GM12864 (cell line): ENCODE data around the gene TOM1L1.
A peak's percentile ranks its signal among the peaks of the same experiment; 100 is the strongest.

ENCODE experiments used
- DNase-seq: peaks from one replicate; pipeline ENCODE4 v3.0.0-alpha.2; 2011; ENCODE audit warnings: low read depth
- H3K4me3 ChIP-seq: 2 replicates; pipeline ENCODE4 v1.5.1; 2011; ENCODE audit warnings: mild to moderate bottlenecking, low read depth, low read length, control low read depth
- TF ChIP-seq, protein P1 (sequence below): IDR thresholded peaks from 2 replicates; pipeline ENCODE4 v1.5.1; 2011; ENCODE audit warnings: low read depth, mild to moderate bottlenecking, moderate library complexity, low read length, control low read depth, inconsistent platforms; ENCODE audit errors: missing control alignments

TOM1L1 gene

DNA sequence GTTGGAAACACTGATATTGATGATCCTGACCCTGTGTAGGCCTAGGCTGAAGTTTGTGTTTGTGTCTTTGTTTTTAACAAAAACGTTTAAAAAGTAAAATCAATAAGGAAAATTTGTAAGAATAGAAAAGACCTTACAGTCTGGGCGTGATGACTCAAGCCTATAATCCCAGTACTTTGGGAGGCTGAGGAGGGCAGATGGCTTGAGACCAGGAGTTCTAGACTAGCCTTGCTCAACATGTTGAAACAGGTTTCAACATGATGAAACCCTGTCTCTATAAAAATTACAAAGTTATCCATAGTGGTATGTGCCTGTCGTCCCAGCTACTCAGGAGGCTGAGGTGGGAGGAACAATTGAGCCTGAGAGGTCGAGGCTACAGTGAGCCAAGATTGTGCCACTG is 18.3 kb upstream of the TOM1L1 start:
- no peak overlapping the region for H3K4me3 ChIP-seq
- no peak for DNase-seq
- TF ChIP-seq, protein P1, sequence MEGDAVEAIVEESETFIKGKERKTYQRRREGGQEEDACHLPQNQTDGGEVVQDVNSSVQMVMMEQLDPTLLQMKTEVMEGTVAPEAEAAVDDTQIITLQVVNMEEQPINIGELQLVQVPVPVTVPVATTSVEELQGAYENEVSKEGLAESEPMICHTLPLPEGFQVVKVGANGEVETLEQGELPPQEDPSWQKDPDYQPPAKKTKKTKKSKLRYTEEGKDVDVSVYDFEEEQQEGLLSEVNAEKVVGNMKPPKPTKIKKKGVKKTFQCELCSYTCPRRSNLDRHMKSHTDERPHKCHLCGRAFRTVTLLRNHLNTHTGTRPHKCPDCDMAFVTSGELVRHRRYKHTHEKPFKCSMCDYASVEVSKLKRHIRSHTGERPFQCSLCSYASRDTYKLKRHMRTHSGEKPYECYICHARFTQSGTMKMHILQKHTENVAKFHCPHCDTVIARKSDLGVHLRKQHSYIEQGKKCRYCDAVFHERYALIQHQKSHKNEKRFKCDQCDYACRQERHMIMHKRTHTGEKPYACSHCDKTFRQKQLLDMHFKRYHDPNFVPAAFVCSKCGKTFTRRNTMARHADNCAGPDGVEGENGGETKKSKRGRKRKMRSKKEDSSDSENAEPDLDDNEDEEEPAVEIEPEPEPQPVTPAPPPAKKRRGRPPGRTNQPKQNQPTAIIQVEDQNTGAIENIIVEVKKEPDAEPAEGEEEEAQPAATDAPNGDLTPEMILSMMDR = no peak

DNA sequence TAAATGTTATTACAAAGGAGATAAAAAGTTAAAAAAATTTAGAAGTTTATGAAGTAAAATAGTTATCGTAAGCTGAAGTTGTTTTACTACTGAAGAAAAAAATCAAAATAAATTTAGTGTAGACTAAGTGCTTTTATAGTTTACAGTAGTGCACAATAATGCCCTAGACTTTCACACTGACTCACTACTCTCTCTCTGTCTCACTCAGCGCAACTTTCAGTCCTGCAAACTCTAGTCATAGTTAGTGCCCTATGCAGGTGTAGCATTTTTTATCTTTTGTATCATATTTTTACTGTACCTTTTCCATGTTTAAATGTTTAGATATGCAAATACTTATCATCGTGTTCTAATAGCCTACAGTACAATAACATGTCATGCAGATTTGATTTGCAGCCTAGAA is 17.7 kb upstream of the TOM1L1 start:
- H3K4me3 ChIP-seq = no peak overlapping the region
- TF ChIP-seq, protein P1 = no peak
- no peak for DNase-seq

DNA sequence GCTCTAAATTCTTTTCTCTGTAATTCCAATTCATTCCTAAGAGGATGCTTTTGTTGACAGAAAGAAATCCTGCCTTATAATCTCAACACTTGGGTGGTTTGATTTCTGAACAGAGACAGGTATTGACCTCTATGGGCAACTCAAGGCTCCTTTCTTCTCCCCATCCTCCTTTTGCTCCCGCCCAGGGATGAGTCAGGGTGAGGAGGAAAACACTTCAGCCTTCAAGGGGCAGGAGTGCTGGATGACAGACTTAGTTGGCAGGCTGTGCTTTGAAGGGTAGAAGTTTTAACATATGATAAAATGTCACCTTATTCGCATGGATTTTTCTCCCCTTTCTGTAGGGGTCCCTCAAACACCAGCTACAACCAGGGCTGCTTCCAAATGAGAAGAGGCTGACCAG is 16.7 kb upstream of the TOM1L1 start:
- DNase-seq = no peak
- TF ChIP-seq, protein P1 = no peak
- no peak overlapping the region for H3K4me3 ChIP-seq

DNA sequence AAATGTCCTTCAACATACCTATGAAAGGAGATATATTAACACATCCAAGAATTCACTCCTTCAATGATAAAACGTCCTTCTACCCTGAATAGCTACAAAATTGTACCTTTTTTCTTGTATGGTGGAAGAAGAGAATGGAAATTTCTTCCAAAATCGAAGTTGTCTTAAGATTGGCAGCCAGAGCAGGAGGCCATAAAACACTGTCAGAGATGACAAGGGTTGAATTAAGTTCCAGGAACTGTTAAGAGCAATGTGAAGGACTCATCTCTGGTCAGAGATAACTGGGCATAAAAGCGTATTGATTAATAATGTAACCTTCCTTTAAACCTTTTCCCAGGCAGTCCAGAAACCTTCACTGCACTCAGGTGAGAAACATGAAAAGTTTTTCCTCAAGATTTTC is 12.9 kb upstream of the TOM1L1 start:
- H3K4me3 ChIP-seq = no peak overlapping the region
- DNase-seq = no peak
- TF ChIP-seq, protein P1 = no peak

DNA sequence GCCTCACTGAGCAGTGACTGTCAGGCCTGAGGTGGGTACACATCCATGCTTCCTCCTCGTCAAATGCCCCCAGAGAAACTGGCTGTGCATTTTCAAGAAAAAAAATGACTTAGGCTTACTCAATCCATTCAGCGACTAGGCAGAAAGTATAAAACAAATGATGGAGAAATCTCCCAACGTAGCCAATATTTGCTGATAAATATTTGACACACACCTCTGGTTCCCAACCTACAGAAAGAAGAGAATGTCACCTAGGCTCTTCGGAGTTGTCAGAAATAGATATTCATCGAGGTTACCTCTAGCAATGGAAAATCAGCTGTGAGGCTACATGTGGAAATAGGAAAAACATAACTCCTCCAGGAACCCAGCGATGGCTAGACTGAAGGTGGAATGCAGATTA is 12.4 kb upstream of the TOM1L1 start:
- no peak for DNase-seq
- H3K4me3 ChIP-seq = no peak overlapping the region
- TF ChIP-seq, protein P1 = no peak

DNA sequence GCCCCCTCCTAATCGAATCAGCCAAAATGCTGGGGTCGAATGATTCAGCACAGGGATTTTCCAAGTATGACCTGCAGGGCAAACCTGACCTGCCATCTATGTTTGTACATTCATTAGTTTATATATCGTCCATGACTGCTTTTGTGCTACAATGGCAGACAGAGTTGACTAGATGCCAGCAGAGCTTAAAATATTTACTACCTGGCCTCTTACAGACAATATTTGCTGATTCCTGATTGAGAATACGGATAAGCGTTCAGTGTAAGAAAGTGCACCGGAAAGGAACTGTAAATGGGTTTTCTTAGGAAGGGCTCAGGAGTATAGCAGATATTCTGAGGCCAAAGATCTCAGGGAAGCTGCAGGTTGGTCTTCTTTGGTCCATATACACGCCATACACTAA is 11.7 kb upstream of the TOM1L1 start:
- TF ChIP-seq, protein P1 = no peak
- DNase-seq = no peak
- H3K4me3 ChIP-seq = no peak overlapping the region

DNA sequence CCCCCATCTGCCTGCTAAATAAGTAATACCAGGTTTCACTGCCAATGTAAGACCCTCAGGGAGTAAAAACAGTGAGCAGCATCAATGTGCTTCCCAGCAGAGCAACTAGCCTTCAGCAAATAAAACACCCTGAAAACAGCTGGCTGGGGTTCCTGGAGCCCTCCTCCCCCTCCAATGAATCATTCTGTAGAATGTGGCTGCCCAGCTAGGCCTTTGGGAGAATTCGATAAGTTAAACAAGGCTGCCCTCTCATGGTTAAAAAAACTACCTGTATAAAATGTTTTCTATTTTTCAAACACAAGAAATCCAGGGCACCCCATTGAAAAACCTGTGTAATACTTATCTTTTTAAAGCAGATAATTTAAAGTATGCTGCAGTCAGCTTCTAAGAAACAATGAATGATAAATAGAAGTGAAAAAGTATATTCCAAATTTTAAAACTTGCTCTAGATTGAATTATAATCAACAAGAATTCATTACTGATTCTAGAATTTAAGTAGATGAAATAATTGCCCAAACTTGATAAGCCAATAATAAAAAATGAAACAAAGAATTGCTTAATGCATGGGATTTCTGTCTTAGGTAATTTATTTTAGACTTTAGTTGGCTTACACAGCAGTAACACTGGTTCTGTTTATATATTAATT is 9.4 kb upstream of the TOM1L1 start:
- DNase-seq = no peak
- H3K4me3 ChIP-seq = no peak overlapping the region
- TF ChIP-seq, protein P1 = peak; percentile 34
